Erythroblast (primary cell): ENCODE results near the gene MORC2.

Source experiments
- GATA1 ChIP-seq: IDR thresholded peaks from 2 replicates; pipeline ENCODE4 v1.6.1; 2011; ENCODE audit warnings: low read depth, mild to moderate bottlenecking, control low read depth, low read length, moderate library complexity
- POLR2A ChIP-seq: IDR thresholded peaks from 2 replicates; pipeline ENCODE4 v1.6.1; 2011; ENCODE audit warnings: mild to moderate bottlenecking, low read length

- TF ChIP-seq POLR2A (no peak), GATA1 (no peak)
Measured at GRCh38 chr22:30932661-30933060, 35.9 kb downstream of the MORC2 start.
